B cell (primary cell): Measurements from ENCODE around the gene LAMC2.

Source experiments
- CTCF ChIP-seq: fragments of 200-600 bp; IDR thresholded peaks from one replicate; pipeline ENCODE4 v1.8.0; 2022; ENCODE audit warnings: antibody characterized with exemption, mild to moderate bottlenecking
- EZH2 ChIP-seq: IDR thresholded peaks from 2 replicates; pipeline ENCODE4 v1.6.1; 2012; ENCODE audit warnings: borderline replicate concordance, low read depth, mild to moderate bottlenecking, moderate library complexity, low read length; ENCODE audit not compliant: insufficient read depth, poor library complexity, severe bottlenecking

GRCh38 chr1:183164340-183164739 lies 21.7 kb upstream of the LAMC2 start:
- TF ChIP-seq EZH2: no peak
- no peak for TF ChIP-seq CTCF
